GM19351 (cell line): ENCODE results near the gene RABEP2.
A peak's percentile ranks its signal among the peaks of the same experiment; 100 is the strongest.
"Not testable (repeated sequence)": the region's sequence is repeated elsewhere in the genome, so short reads cannot be mapped to it uniquely, and the experiment has no call there.

Source experiments
- ATAC-seq: cut with Tn5 transposase; IDR thresholded peaks from one replicate; pipeline ENCODE4 v1.9.1; 2021; ENCODE audit warnings: mild to moderate bottlenecking, moderate library complexity; ENCODE audit not compliant: unreplicated experiment

Gene RABEP2, protein sequence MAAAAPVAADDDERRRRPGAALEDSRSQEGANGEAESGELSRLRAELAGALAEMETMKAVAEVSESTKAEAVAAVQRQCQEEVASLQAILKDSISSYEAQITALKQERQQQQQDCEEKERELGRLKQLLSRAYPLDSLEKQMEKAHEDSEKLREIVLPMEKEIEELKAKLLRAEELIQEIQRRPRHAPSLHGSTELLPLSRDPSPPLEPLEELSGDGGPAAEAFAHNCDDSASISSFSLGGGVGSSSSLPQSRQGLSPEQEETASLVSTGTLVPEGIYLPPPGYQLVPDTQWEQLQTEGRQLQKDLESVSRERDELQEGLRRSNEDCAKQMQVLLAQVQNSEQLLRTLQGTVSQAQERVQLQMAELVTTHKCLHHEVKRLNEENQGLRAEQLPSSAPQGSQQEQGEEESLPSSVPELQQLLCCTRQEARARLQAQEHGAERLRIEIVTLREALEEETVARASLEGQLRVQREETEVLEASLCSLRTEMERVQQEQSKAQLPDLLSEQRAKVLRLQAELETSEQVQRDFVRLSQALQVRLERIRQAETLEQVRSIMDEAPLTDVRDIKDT

GRCh38 chr16:28924762-28925385, at the start of gene RABEP2:
Gene RABEP2 (minus strand): TSS chr16:28925238. CDS start chr16:28925163, 75 bp downstream.
- ATAC-seq = peak; percentile 57

DNA sequence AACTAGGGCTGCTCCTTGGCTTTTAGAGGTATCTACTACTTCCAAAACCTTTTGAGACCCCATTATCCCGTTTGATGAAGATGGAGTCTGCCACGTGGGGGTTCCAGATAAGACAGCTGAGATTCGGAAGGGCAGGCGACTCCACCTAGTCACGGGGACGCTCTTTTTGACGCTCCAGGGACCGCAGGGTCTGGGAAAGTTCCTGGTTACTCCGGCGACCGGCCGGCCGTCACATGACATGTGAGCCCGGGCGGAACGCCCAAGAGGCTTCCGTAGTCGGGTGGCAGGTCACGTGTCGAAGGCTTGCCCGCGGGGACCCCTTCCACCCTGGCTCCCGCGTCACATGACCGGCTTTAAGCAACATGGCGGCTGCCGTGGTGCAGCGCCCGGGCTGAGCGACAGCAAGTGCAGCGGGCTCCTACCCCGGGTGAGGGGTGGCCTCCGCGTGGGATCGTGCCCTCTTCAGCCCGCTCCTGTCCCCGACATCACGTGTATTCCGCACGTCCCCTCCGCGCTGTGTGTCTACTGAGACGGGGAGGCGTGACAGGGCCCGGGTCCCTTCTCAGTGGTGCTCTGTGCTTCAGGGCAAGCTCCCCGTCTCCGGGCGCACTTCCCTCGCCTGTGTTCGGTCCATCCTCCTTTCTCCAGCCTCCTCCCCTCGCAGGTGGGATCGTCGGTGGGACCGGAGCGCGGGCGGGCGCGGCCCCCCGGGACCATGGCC, 49.6 kb upstream of the RABEP2 start, which contains the start of gene SPNS1:
SPNS1 (plus strand) TSS at position 342 of the 721 bp plus-strand sequence; CDS start at position 716, 374 bp downstream.
- ATAC-seq = peak; percentile 93

DNA sequence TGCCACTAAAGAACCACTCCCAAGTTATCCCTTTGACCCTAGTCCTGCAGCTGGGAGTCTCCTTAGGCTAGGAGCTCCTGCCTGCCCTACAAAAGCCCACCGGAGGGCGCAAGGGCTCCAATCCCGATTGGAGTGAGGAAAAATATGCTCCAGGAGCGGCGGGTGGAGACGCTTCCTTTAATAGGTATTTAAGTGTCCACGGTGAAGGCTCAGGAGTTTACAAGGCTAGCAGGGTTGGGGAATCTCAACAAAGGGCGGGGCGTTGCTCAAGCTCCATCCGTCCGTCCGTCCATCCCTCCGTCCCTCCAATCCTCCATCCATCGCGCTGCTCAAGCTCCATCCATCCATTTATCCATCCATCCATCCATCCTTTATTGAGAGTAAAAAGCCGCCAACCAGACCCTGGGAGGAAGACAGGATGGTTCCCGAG, 49.0 kb upstream of the RABEP2 start:
- no peak for ATAC-seq

- not testable (repeated sequence) for ATAC-seq
These were observed 44.7 kb upstream of the RABEP2 start for GRCh38 chr16:28969696-28970095.

DNA sequence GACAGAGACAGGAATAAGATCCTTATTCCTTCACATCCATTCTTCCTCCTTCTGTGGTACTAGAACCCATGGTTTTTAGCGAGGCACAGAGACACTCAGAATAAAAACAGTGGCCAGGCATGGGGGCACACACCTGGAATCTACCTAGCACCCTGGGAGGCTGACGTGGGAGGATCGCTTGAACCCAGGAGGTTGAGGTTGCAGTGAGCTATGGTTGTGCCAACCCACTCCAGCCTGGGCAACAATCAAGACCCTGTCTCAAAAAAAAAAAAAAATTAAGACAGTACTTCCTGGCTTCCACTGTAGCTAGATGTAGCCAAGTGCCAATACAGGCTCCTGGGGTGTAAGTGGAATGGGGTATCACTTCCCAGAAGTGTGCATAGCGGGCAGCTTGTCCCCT, 42.1 kb upstream of the RABEP2 start:
- ATAC-seq = no peak

DNA sequence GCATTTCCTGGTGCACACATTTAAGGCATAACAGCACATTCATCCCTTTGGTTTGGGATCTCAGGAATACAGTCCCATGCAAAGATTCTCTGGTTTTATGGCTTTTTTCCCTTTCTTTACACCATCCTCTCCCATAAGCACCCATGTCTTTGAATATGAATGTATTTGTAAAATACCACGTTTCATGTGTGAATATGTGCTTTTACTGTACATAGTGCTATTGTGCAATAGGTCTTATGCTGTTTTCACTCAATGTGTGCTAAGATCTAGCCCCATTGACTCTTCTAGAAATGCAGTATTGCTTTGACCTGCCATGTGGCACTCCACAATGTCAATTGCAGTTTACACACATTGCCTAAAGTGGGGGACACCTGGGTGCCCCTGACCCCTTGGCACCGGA, 39.5 kb upstream of the RABEP2 start:
- ATAC-seq = no peak

DNA sequence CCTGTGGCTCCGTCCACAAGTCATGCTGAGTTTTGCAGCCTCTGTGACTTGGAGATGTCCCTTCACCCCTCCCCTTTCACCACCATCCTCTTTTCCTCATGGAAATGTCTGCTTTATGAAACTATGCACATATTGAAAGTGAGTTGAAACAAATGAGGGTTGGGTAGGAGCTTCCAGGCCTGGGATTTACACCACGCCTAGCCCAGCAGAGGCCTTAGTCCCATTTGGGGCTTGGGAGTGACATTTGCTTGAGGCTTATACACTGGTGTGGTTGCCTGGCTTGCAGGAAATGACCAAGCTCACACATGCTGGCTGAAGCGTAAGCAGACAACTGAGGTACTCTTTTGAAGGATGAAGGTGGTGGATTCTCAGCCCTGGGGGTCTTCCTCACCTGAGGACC, 39.0 kb upstream of the RABEP2 start:
- ATAC-seq = no peak

DNA sequence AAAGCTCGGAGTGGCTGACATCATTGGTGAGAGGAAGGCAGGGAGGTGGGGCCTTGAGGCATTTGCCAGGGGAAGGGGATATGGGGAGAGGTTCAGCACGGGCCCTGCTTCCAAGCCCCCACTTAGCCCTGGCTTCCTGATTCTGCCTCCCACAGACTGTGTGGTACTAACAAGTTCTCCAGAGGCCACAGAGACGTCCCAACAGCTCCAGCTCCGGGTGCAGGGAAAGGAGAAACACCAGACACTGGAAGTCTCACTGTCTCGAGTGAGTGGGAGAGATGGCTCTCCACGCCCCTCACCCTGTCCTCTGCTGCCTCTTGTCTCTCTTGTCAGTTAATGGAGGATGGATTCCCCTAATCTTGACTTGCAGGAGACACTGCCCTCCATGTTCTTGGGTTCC, 33.8 kb upstream of the RABEP2 start:
- no peak for ATAC-seq

DNA sequence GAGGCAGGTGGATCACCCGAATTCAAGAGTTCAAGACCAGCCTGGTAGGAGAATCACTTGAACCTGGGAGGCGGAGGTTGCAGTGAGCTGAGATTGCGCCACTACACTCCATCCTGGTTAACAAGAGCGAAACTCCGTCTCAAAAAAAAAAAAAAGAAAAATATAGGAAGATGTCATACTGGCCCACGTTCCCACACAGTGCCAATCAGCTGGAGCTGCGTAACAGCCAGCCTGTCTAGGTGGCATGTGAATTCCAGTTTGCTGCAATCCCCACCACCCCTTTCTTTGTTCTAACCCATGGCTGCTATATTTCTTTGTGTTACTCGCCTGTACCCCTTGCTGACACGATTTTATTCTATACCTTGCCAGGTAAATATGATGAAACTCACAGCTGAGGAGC, 33.2 kb upstream of the RABEP2 start:
- no peak for ATAC-seq

DNA sequence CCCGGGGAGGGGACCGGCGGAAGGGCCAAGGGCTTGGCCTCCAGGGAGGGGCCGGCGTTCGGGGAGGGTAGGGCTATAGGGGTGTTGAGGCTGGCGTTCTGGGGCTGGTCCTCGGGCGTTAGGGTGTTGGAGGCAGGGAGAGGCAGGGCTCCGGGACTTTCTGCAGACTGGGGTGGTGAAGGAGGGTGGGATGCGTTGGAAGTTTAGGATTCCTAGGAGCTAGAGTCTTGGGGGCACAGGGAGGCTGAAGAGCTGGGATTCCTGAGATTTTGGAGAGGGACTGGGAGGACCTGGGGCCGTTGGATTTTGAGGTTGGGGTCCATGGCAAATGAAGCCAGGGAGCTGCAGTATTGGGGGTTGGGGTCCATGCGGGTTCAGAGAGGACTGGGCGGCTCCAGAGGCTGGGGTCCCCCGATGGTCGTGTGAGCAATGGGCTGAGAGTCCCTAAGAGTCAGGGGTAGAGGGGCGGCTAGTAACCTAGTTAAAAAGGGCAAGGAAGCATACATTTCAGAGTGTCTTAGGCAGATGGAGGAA, 26.4 kb upstream of the RABEP2 start:
- ATAC-seq = no peak

DNA sequence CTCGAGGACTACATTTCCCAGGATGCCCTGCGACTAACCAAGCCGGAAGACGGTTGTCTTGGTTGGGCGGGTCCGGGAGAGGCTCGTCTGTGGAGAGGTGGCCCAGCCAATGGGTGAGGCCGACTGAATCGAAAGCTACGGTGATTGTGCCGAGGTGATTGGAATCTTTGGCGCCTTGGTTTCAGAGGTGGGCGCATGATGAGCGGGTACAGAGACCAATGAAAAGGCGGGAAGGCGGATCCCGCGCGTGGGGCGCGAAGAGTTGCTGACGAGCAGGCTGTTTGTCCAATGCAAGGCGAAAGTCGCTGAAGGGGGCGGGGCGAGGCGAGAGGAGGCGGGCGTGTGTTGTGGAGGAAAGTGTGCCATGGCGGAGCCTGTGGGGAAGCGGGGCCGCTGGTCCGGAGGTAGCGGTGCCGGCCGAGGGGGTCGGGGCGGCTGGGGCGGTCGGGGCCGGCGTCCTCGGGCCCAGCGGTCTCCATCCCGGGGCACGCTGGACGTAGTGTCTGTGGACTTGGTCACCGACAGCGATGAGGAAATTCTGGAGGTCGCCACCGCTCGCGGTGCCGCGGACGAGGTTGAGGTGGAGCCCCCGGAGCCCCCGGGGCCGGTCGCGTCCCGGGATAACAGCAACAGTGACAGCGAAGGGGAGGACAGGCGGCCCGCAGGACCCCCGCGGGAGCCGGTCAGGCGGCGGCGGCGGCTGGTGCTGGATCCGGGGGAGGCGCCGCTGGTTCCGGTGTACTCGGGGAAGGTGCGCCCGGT, 25.8 kb upstream of the RABEP2 start, which contains the start of gene NFATC2IP:
NFATC2IP (plus strand) TSS at position 290 of the 762 bp plus-strand sequence; CDS start at position 365, 75 bp downstream.
- ATAC-seq = peak; percentile 91

- ATAC-seq = no peak
These were observed 21.6 kb upstream of the RABEP2 start for GRCh38 chr16:28946681-28947080.

DNA sequence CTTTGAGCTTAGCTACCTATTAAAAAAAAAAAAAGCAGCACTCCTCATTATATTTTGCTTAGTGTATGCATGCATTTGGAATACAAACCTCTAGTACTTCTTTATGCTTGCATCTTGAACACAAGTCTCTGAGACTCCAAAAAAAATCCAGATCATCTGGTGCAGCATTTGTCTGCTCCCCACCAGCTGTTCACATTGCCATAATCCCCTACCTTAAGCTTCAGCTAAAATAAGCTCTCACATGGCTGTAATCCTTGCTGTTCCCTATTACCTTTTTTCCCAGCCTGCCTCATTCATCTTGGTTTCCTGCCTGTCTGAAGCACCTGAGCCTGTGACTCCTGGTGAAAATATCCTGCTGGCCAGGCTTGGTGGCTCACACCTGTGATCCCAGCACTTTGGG, 18.2 kb upstream of the RABEP2 start:
- ATAC-seq = no peak

DNA sequence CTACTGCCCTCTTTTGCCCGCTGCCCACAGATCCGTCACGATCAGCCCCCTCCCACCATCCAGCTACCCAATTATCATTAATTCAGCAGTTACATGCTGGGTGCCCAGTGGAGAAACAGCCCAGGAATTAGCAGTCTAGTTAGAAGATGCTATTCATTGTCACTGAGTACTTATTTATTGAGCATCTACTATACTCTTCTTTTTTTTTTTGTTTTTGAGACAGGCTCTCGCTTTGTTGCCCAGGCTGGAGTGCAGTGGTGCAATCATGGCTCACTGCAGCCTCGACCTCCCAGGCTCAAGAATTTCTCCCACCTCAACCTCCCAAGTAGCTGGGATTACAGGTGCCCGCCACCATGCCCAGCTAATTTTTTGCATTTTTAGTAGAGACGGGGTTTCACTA, 14.8 kb upstream of the RABEP2 start:
- ATAC-seq = not testable (repeated sequence)

DNA sequence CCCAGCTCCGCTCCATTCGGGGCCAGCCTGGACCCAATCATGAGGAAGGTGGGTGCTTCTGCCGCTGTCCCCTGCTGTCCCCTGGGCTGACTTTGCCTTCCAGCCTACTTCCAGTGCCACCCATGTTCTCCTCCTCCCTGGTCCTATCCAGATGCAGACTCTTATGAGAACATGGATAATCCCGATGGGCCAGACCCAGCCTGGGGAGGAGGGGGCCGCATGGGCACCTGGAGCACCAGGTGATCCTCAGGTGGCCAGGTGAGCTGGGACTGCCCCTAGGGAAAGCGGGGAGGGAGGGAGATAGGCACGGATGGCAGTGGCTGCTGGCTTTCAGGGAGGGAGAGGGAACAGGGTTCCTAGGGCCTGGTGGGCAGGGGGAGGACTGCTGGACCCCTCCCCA, 13.7 kb upstream of the RABEP2 start:
- ATAC-seq = no peak

DNA sequence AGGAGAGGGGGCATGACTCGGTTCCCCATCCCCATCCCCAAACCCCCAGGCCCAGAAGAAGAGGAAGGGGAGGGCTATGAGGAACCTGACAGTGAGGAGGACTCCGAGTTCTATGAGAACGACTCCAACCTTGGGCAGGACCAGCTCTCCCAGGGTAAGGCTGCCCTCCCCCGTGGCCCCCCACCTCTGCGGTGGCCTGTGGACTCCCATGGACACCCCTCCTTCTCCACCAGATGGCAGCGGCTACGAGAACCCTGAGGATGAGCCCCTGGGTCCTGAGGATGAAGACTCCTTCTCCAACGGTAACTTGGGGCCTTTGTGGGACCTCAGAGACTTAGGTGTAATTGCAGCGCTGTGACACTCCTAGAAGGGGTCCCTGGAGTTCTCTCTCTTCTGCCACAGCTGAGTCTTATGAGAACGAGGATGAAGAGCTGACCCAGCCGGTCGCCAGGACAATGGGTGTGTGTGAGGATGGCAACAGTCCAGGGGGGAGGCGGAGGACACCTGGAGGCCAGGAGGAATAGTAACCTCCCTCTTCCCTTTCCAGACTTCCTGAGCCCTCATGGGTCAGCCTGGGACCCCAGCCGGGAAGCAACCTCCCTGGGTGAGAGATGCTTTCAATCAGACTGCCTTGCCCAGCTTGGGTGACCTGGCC, 12.3 kb upstream of the RABEP2 start:
- no peak for ATAC-seq

DNA sequence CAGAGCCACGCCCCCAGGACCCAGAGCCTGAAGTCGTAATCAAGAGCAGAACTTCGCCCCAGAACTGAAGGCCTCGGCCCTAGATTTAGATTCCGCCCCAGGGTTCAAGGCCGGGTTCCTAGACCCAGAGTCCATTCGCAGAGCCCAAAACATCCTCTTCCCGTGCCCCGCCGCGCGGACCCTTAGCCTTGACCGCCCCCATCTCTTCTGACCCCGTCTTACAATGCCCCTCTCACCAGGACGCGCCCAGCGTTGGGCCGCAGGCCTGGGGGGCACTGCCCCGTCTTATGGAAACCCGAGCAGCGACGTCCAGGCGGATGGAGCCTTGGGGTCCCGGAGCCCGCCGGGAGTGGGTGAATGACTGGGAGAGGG, 11.7 kb upstream of the RABEP2 start:
- ATAC-seq = no peak

DNA sequence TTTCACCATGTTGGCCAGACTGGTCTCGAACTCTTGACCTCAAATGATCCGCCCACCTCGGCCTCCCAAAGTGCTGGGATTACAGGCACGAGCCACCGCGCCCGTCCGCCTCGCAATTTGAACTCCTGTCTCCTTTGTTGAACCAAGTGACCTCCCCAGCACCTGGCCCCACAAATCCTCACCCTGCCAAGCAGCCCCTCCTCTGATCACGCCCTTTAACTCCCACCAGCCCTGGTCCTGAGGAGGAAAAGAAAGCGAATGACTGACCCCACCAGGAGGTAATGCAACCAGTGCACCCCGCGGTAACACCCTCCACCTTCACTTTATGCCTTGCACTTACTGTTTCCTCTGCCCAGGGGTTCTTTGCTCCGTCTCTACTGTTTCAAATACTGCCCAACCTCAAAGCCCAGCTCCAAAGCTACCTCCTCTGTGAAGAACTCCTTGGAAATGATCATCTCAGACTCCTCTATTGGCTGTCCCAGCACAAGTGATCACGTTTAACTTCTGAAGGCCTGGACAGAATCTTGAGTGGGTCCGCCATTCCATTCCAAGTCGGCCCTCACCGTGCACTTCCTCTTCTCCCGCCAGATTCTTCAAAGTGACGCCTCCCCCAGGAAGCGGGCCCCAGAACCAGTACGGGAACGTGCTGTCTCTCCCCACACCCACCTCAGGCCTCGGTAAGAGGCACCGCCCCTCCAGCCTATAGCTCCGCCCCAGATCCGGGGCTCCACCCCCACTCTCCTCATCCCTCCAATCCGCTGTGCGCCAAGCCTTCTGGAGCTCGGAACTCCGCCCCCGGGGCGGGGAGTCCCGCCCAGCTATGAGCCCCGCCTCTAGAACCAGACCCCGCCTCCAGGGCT, 11.1 kb upstream of the RABEP2 start:
- ATAC-seq = peak; percentile 72

GRCh38 chr16:28935346-28935745, 10.3 kb upstream of the RABEP2 start:
- no peak for ATAC-seq
